GM12878 (cell line): ENCODE measurements around the gene PIGN. TPM values are rescaled to one million over a fixed set of nuclear protein-coding genes. Genes with fewer than 3 reads are reported as not detected.

Source experiments
- ATAC-seq: fragments of 200-7000 bp; cut with Tn5 transposase; 3 replicates; pipeline ENCODE4 v1.9.1; 2020; ENCODE audit warnings: mild to moderate bottlenecking, moderate library complexity
- BruUV-seq: library from RNA; stranded (reverse); fragments of 400-500 nt; replicated peaks from 2 replicates; lab custom pipeline; 2021; lab: Mats Ljungman, UMichigan
- CTCF ChIA-PET: fragments of 300-600 bp; sonication (Branson Sonifier 250); formaldehyde crosslinking; extraction: SDS; loops from one replicate; lab custom pipeline; 2021; ENCODE audit warnings: inconsistent platforms; lab: Yijun Ruan, JAX
- POLR2A ChIA-PET: fragments of 350-600 bp; formaldehyde crosslinking; extraction: SDS; loops from one replicate; lab custom pipeline; 2021; ENCODE audit warnings: inconsistent platforms; lab: Charles Lee
- RAD21 ChIA-PET: fragments of 300-600 bp; sonication (Branson Sonifier 250); formaldehyde crosslinking; loops from one replicate; lab custom pipeline; 2023; ENCODE audit warnings: antibody characterized with exemption; ENCODE audit not compliant: unreplicated experiment; lab: Charles Lee
- SMC1A ChIA-PET: fragments of 300-600 bp; sonication (Branson Sonifier 250); formaldehyde crosslinking; loops from one replicate; lab custom pipeline; 2023; ENCODE audit not compliant: unreplicated experiment, uncharacterized antibody; lab: Charles Lee
- DNase-seq: peaks from one replicate; pipeline ENCODE4 v3.0.0-alpha.2; 2011; ENCODE audit warnings: low read depth, low spot score
- FAIRE-seq: peaks from 3 replicates; lab custom pipeline; 2011; peaks lifted over from hg19 to GRCh38; lab: Jason Lieb, UNC
- H2AFZ ChIP-seq: 2 replicates; pipeline ENCODE4 v1.6.0; 2011; ENCODE audit warnings: low read depth, low read length, control low read depth; ENCODE audit not compliant: control insufficient read depth
- H3K27ac ChIP-seq: 2 replicates; pipeline ENCODE4 v1.5.1; 2011; ENCODE audit warnings: control low read depth; ENCODE audit not compliant: control insufficient read depth, insufficient read depth
- H3K27me3 ChIP-seq, 2 experiments: replicated peaks in 1 of 2; 2 replicates each; pipeline versions ENCODE4 v1.6.0 to v1.6.1; 2011; ENCODE audit warnings: low read length in 1 of 2; ENCODE audit not compliant: control insufficient read depth in 2 of 2, insufficient read depth in 2 of 2
- H3K36me3 ChIP-seq, 2 experiments: 2 replicates each; pipeline ENCODE4 v1.5.1; 2011; ENCODE audit warnings: low read length in 1 of 2; ENCODE audit not compliant: control insufficient read depth in 2 of 2, insufficient read depth in 2 of 2
- H3K4me1 ChIP-seq: 2 replicates; pipeline ENCODE4 v1.6.1; 2011; ENCODE audit warnings: mild to moderate bottlenecking, low read length, moderate library complexity, mixed read lengths; ENCODE audit not compliant: control insufficient read depth, insufficient read depth
- H3K4me2 ChIP-seq: 2 replicates; pipeline ENCODE4 v1.6.0; 2011; ENCODE audit warnings: control low read depth; ENCODE audit not compliant: control insufficient read depth, insufficient read depth
- H3K4me3 ChIP-seq: fragments of 200-600 bp; sonication (generic); 2 replicates; pipeline ENCODE4 v1.5.1; 2016
- H3K79me2 ChIP-seq: 2 replicates; pipeline ENCODE4 v1.6.0; 2011; ENCODE audit warnings: low read length; ENCODE audit not compliant: control insufficient read depth, insufficient read depth
- H3K9ac ChIP-seq: 2 replicates; pipeline ENCODE4 v1.8.0; 2011; ENCODE audit warnings: low read length, control low read depth, mixed read lengths; ENCODE audit not compliant: control insufficient read depth, insufficient read depth
- H3K9me3 ChIP-seq: replicated peaks from 3 replicates; pipeline ENCODE4 v1.5.1; 2011; ENCODE audit warnings: mild to moderate bottlenecking, low read length; ENCODE audit not compliant: control insufficient read depth, insufficient read depth
- H4K20me1 ChIP-seq: 2 replicates; pipeline ENCODE4 v1.6.0; 2011; ENCODE audit not compliant: control insufficient read depth, insufficient read depth
- ASH2L ChIP-seq: fragments of 300-600, 200-600 bp; sonication (generic); IDR thresholded peaks from 2 replicates; pipeline ENCODE4 v1.6.1; 2017; ENCODE audit warnings: low read depth, mild to moderate bottlenecking, borderline replicate concordance
- BMI1 ChIP-seq: fragments of 450-650 bp; IDR thresholded peaks from 2 replicates; pipeline ENCODE4 v1.6.1; 2016; ENCODE audit warnings: mild to moderate bottlenecking, moderate library complexity, borderline replicate concordance
- SMC3 ChIP-seq: IDR thresholded peaks from 2 replicates; pipeline ENCODE4 v1.6.1; 2011; ENCODE audit warnings: low read length, improper control_type of control experiment, borderline replicate concordance
- SREBF1 ChIP-seq: IDR thresholded peaks from 2 replicates; pipeline ENCODE4 v1.6.1; 2012; ENCODE audit warnings: mild to moderate bottlenecking, low read length
- SREBF2 ChIP-seq: IDR thresholded peaks from 2 replicates; pipeline ENCODE4 v1.6.1; 2012; ENCODE audit warnings: mild to moderate bottlenecking, low read length
- STAT3 ChIP-seq: IDR thresholded peaks from 2 replicates; pipeline ENCODE4 v1.6.1; 2011; ENCODE audit warnings: low read depth, low read length, improper control_type of control experiment
- WRNIP1 ChIP-seq: IDR thresholded peaks from 2 replicates; pipeline ENCODE4 v1.6.1; 2011; ENCODE audit warnings: low read depth, low read length, improper control_type of control experiment, borderline replicate concordance
- ZNF207 ChIP-seq: fragments of 450-650 bp; IDR thresholded peaks from 2 replicates; pipeline ENCODE4 v1.6.1; 2014; ENCODE audit warnings: antibody characterized with exemption, mild to moderate bottlenecking, borderline replicate concordance
- WGBS: methylation state at CpG from one replicate; pipeline ENCODE4 v1.1.6; 2016; ENCODE audit warnings: low lambda C conversion rate; ENCODE audit not compliant: insufficient replicate concordance, insufficient coverage; ENCODE audit errors: missing lambda C conversion rate; 5-methylcytosine and 5-hydroxymethylcytosine counted together
- in situ Hi-C: fragments of 300-500 bp; cut with MboI; formaldehyde crosslinking; loops from 9 replicates; pipeline ENCODE4 v1.14.3; 2018; ENCODE audit warnings: mixed read lengths
- intact Hi-C: fragments of 100-400 bp; cut with micrococcal nuclease; formaldehyde crosslinking; loops from one replicate; pipeline ENCODE4 v1.14.2; 2022; ENCODE audit not compliant: unreplicated experiment
- polyA plus RNA-seq, 11 experiments: library from polyadenylated mRNA; depleted of rRNA in 4 of 11; unstranded in 6 of 11; stranded (reverse) in 5 of 11; fragments of >200 nt; fragmentation: Nextera tagmentation in 4 of 11; fragmentation: Illumina TruSeq in 1 of 11; extraction: Ambion mirVana in 4 of 11; extraction: Trizol in 1 of 11; gene quantifications; 1 replicate in 1 of 11; 2 replicates in 10 of 11; pipeline versions ENCODE4 v1.2.1 to v1.2.3, GENCODE V29; 2011 to 2016; ENCODE audit warnings: inconsistent platforms in 2 of 11, missing spikeins in 2 of 11, low read depth in 1 of 11
- total RNA-seq, 4 experiments: library from RNA; depleted of rRNA in 3 of 4; stranded (reverse); fragments of >200 nt in 3 of 4; fragmentation: Illumina TruSeq in 1 of 4; extraction: Trizol in 1 of 4; gene quantifications; 2 replicates each; pipeline versions ENCODE4 v1.2.1 to v1.2.3, GENCODE V29; 2013 to 2021
- TF ChIP-seq, protein P1 (sequence below): fragments of 450-650 bp; IDR thresholded peaks from 2 replicates; pipeline ENCODE4 v1.6.1; 2014; ENCODE audit warnings: mild to moderate bottlenecking
- TF ChIP-seq, protein P2 (sequence below): IDR thresholded peaks from 2 replicates; pipeline ENCODE4 v1.6.1; 2012; ENCODE audit warnings: low read depth, low read length, improper control_type of control experiment
- TF ChIP-seq, protein P3 (sequence below): fragments of 450-650 bp; formaldehyde crosslinking; IDR thresholded peaks from 2 replicates; pipeline ENCODE4 v1.4.0; 2020; ENCODE audit warnings: mild to moderate bottlenecking, moderate library complexity
- TF ChIP-seq, protein P4 (sequence below): fragments of 450-650 bp; IDR thresholded peaks from 2 replicates; pipeline ENCODE4 v1.6.1; 2017; ENCODE audit warnings: mild to moderate bottlenecking

The PIGN gene
- total and polyA plus RNA-seq, 10 of the 15 experiments (the other 5 are each of a cell fraction or from before 2014, with no cell fraction given): 6.9 to 25.4 (median 18.7) TPM

DNA sequence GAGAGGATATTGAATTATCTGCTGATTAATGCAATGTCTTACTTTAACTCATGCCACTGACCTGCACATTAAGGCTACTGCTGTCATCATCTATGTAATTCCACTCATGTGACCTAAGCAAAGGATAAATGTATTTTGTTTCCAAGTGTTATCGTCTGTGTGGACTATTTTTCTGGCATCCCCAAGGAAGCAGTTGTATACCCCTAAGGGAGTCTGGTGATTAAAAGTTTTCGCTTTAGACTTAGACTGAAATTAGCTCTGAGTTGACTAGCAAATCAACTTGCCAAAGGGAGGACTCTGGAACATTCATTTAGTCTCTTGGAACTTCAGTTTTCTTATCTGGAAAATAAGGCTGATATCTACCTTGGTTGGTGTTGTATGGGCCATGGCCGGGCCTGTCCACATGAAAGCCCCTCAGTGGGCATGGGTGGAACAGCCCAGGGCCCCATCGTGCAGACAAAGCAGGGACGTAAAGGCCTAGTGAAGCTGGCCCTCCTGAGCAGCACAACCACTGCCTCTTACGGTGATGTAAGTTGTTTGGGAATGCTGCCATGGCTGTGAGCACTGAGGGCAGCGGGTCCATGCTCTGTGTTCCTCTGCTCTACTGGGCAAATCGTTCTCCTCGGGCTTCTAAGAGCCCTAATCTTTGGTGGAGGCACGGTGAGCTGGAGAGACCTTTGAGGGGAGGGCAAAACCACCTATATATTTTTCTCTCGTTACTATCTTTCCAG is 149.7 kb downstream of the PIGN start:
- Histone ChIP-seq H4K20me1 (no peaks in the 10 kb centered on the region), H3K27ac (no peak overlapping the region), H3K9ac (no peak overlapping the region), H3K4me1 (no peaks in the 10 kb centered on the region), H3K27me3 (no peaks in the 10 kb centered on the region), H2AFZ (no peak overlapping the region), H3K79me2 (no peaks in the 10 kb centered on the region), H3K4me2 (no peak overlapping the region), H3K4me3 (no peak overlapping the region), H3K36me3 (no peaks in the 10 kb centered on the region), H3K9me3 (no peaks in the 10 kb centered on the region)
- RAD21 ChIA-PET: no interaction called here
- TF ChIP-seq STAT3 (no peak), SREBF1 (no peak), SREBF2 (no peak), WRNIP1 (no peak), ZNF207 (no peak), SMC3 (no peak), ASH2L (no peak), BMI1 (no peak)
- TF ChIP-seq, protein P1, sequence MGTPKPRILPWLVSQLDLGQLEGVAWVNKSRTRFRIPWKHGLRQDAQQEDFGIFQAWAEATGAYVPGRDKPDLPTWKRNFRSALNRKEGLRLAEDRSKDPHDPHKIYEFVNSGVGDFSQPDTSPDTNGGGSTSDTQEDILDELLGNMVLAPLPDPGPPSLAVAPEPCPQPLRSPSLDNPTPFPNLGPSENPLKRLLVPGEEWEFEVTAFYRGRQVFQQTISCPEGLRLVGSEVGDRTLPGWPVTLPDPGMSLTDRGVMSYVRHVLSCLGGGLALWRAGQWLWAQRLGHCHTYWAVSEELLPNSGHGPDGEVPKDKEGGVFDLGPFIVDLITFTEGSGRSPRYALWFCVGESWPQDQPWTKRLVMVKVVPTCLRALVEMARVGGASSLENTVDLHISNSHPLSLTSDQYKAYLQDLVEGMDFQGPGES: no peak
- TF ChIP-seq, protein P2, sequence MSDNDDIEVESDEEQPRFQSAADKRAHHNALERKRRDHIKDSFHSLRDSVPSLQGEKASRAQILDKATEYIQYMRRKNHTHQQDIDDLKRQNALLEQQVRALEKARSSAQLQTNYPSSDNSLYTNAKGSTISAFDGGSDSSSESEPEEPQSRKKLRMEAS: no peak
- TF ChIP-seq, protein P3, sequence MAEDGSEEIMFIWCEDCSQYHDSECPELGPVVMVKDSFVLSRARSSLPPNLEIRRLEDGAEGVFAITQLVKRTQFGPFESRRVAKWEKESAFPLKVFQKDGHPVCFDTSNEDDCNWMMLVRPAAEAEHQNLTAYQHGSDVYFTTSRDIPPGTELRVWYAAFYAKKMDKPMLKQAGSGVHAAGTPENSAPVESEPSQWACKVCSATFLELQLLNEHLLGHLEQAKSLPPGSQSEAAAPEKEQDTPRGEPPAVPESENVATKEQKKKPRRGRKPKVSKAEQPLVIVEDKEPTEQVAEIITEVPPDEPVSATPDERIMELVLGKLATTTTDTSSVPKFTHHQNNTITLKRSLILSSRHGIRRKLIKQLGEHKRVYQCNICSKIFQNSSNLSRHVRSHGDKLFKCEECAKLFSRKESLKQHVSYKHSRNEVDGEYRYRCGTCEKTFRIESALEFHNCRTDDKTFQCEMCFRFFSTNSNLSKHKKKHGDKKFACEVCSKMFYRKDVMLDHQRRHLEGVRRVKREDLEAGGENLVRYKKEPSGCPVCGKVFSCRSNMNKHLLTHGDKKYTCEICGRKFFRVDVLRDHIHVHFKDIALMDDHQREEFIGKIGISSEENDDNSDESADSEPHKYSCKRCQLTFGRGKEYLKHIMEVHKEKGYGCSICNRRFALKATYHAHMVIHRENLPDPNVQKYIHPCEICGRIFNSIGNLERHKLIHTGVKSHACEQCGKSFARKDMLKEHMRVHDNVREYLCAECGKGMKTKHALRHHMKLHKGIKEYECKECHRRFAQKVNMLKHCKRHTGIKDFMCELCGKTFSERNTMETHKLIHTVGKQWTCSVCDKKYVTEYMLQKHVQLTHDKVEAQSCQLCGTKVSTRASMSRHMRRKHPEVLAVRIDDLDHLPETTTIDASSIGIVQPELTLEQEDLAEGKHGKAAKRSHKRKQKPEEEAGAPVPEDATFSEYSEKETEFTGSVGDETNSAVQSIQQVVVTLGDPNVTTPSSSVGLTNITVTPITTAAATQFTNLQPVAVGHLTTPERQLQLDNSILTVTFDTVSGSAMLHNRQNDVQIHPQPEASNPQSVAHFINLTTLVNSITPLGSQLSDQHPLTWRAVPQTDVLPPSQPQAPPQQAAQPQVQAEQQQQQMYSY (CRISPR knock-in tag): no peak
- TF ChIP-seq, protein P4, sequence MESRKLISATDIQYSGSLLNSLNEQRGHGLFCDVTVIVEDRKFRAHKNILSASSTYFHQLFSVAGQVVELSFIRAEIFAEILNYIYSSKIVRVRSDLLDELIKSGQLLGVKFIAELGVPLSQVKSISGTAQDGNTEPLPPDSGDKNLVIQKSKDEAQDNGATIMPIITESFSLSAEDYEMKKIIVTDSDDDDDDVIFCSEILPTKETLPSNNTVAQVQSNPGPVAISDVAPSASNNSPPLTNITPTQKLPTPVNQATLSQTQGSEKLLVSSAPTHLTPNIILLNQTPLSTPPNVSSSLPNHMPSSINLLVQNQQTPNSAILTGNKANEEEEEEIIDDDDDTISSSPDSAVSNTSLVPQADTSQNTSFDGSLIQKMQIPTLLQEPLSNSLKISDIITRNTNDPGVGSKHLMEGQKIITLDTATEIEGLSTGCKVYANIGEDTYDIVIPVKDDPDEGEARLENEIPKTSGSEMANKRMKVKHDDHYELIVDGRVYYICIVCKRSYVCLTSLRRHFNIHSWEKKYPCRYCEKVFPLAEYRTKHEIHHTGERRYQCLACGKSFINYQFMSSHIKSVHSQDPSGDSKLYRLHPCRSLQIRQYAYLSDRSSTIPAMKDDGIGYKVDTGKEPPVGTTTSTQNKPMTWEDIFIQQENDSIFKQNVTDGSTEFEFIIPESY: no peak
- no peak for DNase-seq
- CTCF ChIA-PET: no interaction called here
- intact Hi-C loops: no loop called here
- in situ Hi-C loops: no loop called here
- WGBS: 69% methylated on average over 11 of the region's 11 CpGs
- BruUV-seq: no TSS peak
- no peak for FAIRE-seq
- SMC1A ChIA-PET: interaction anchor here (1.8 kb wide), 1 partner anchor 8 kb away, joined by 5 read pairs; no protein-coding TSS in a partner anchor
- POLR2A ChIA-PET: no interaction called here
- no peak for ATAC-seq
